H1 (cell line): ENCODE measurements around the gene KRTAP12-4.
"Not testable (repeated sequence)": the region's sequence is repeated elsewhere in the genome, so short reads cannot be mapped to it uniquely, and the experiment has no call there.

Source experiments
- ATF3 ChIP-seq: IDR thresholded peaks from 2 replicates; pipeline ENCODE4 v1.6.1; 2011; ENCODE audit warnings: low read depth, mild to moderate bottlenecking, low read length; ENCODE audit not compliant: insufficient read depth
- CTCF ChIP-seq, 3 experiments: IDR thresholded peaks; 1 replicate in 2 of 3; 2 replicates in 1 of 3; pipeline versions ENCODE4 v1.5.1 to v1.6.1; 2011; ENCODE audit warnings: low read length in 3 of 3, mild to moderate bottlenecking in 3 of 3, inconsistent platforms in 2 of 3, low read depth in 1 of 3, moderate library complexity in 1 of 3; ENCODE audit not compliant: insufficient read depth in 1 of 3; ENCODE audit errors: control extremely low read depth in 1 of 3
- EGR1 ChIP-seq: IDR thresholded peaks from 2 replicates; pipeline ENCODE4 v1.6.1; 2011; ENCODE audit warnings: low read depth, low read length, borderline replicate concordance
- JUND ChIP-seq: IDR thresholded peaks from 2 replicates; pipeline ENCODE4 v1.6.1; 2011; ENCODE audit warnings: mild to moderate bottlenecking, improper control_type of control experiment, low read length
- SP1 ChIP-seq: IDR thresholded peaks from 2 replicates; pipeline ENCODE4 v1.6.1; 2011; ENCODE audit warnings: low read depth, low read length
- USF2 ChIP-seq: IDR thresholded peaks from 2 replicates; pipeline ENCODE4 v1.6.1; 2011; ENCODE audit warnings: low read length, improper control_type of control experiment

GRCh38 chr21:44661567-44661966 is 7.1 kb upstream of the KRTAP12-4 start:
- not testable (repeated sequence) for TF ChIP-seq ATF3; CTCF (IDR thresholded peaks at IDR 0.05; ENCODE audit: control extremely low read depth in 1 of 3, insufficient read depth in 1 of 3, low read depth in 1 of 3, low read length in 3 of 3); JUND; EGR1; SP1
- TF ChIP-seq USF2, result peak; percentile 64
